Gastroesophageal sphincter (tissue), 3 donors: Measurements from ENCODE around the gene FRMD1.

ENCODE experiments used
- POLR2A ChIP-seq, 2 donors: fragments of 450-650 bp; IDR thresholded peaks; one replicate each; pipeline ENCODE4 v1.6.1; 2017; ENCODE audit warnings: antibody characterized with exemption in 2 of 2, mild to moderate bottlenecking in 2 of 2, moderate library complexity in 1 of 2
- TF ChIP-seq, protein P1 (sequence below), 4 experiments: fragments of 200-600 bp in 2 of 4; fragments of 450-650 bp in 2 of 4; sonication (generic) in 1 of 4; IDR thresholded peaks; one replicate each; pipeline ENCODE4 v1.5.1; 2017 to 2019; ENCODE audit warnings: antibody characterized with exemption in 4 of 4, mild to moderate bottlenecking in 2 of 4, moderate library complexity in 2 of 4

DNA sequence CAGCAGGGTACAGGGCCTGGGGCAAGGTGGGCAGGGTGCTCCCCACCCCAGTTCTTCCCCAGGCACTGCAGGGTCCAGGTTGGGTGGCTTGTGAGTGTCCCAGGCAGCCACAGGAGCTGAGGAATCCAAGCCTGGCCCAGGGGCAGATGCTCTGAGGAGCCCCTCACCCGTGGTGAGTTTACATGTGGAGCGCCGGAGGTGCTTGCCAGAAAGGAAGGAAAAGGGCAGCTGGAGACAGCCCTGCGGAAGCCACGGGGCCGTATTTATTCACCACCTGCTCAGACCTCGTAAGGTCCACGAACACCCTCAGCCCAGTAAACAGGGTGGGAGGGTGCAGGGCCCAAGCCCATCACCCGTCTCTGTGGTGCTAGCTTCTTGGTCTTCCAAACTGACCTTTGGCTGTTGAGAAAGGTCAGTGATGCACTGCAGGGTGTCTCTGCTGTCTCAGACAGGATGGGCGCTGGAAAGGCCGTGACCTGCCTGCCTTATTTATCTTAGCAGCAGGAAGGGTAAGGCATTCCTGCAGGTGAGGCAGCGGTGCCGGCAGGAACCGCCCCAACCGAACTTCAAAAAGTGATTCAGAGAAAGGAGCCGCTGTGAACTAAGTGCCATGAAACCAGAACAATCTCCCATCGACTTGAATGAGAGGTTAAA is 4.0 kb upstream of the FRMD1 start:
- no peak for TF ChIP-seq POLR2A (IDR thresholded peaks at IDR 0.05)
- TF ChIP-seq, protein P1, sequence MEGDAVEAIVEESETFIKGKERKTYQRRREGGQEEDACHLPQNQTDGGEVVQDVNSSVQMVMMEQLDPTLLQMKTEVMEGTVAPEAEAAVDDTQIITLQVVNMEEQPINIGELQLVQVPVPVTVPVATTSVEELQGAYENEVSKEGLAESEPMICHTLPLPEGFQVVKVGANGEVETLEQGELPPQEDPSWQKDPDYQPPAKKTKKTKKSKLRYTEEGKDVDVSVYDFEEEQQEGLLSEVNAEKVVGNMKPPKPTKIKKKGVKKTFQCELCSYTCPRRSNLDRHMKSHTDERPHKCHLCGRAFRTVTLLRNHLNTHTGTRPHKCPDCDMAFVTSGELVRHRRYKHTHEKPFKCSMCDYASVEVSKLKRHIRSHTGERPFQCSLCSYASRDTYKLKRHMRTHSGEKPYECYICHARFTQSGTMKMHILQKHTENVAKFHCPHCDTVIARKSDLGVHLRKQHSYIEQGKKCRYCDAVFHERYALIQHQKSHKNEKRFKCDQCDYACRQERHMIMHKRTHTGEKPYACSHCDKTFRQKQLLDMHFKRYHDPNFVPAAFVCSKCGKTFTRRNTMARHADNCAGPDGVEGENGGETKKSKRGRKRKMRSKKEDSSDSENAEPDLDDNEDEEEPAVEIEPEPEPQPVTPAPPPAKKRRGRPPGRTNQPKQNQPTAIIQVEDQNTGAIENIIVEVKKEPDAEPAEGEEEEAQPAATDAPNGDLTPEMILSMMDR (IDR thresholded peaks at IDR 0.05), result no peak
